ENCODE data around the gene CHAT.

- TF ChIP-seq POLR2AphosphoS5 (IDR thresholded peaks at IDR 0.05; ENCODE audit: low read depth, low read length) (no peak), CTCF (IDR thresholded peaks at IDR 0.05) (no peak), SIN3A (IDR thresholded peaks at IDR 0.05; ENCODE audit: borderline replicate concordance, insufficient read depth, low read depth, low read length) (no peak)
These were observed 80.6 kb downstream of the CHAT start for GRCh38 chr10:49694466-49694865.

All from Panc1 (cell line).